GM12892 (cell line): ENCODE results near the gene TMIGD1.

Experiments
- POLR2A ChIP-seq: IDR thresholded peaks from 2 replicates; pipeline ENCODE4 v1.6.1; 2011; ENCODE audit warnings: low read depth, low read length, control low read depth
- POLR2AphosphoS5 ChIP-seq: IDR thresholded peaks from 2 replicates; pipeline ENCODE4 v1.6.1; 2011; ENCODE audit warnings: low read depth, low read length, control low read depth

DNA sequence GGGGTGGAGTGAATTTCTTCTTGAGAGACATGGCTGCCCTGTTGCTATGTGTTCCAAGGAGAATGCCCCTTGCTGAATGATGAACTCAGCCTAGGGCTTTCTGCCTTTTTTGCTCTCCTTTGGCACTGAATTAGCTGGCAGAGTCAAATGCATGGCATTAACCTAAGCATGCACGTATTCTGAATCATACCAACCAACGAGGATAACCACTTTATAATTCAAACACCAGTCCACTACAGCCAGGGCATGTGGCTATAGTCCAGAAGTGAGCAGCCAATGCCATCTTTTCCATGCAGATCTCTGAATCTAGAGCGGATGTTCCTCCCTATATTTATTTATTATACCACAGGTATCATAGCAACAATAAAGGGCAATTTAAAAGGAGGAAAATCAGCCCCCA, 15.7 kb downstream of the TMIGD1 start:
- TF ChIP-seq POLR2A (no peak), POLR2AphosphoS5 (no peak)
